Occipital lobe (tissue), 2 donors: Measurements from ENCODE around the gene SLC13A5. TPM values are rescaled to one million over a fixed set of nuclear protein-coding genes. Genes with fewer than 3 reads are reported as not detected.
"Not testable (repeated sequence)": the region's sequence is repeated elsewhere in the genome, so short reads cannot be mapped to it uniquely, and the experiment has no call there.

Experiments used
- DNase-seq: peaks from one replicate; lab custom pipeline; 2025; lab: John Stamatoyannopoulos, UW
- total RNA-seq: library from RNA; depleted of rRNA; stranded (reverse); fragments of >200 nt; gene quantifications from one replicate; pipeline ENCODE4 v1.2.3, GENCODE V29; 2014

The SLC13A5 gene
- total RNA-seq, 1 donor from 2014 or later: not detected

GRCh38 chr17:6663200-6663599 is 50.0 kb downstream of the SLC13A5 start:
- not testable (repeated sequence) for DNase-seq

- DNase-seq: no peak
Measured at GRCh38 chr17:6661464-6661848, 51.7 kb downstream of the SLC13A5 start.

GRCh38 chr17:6660805-6661463 is 52.2 kb downstream of the SLC13A5 start:
- DNase-seq: no peak

- no peak for DNase-seq
Measured at GRCh38 chr17:6660101-6660500, 53.1 kb downstream of the SLC13A5 start.

- not testable (repeated sequence) for DNase-seq
Measured at GRCh38 chr17:6658411-6658810, 54.8 kb downstream of the SLC13A5 start.

- DNase-seq: no peak
Measured at GRCh38 chr17:6657633-6658287, 55.4 kb downstream of the SLC13A5 start.

GRCh38 chr17:6656797-6657632 is 56.2 kb downstream of the SLC13A5 start:
- not testable (repeated sequence) for DNase-seq

GRCh38 chr17:6655732-6656361 is 57.3 kb downstream of the SLC13A5 start:
- not testable (repeated sequence) for DNase-seq

GRCh38 chr17:6654841-6655731 is 58.1 kb downstream of the SLC13A5 start:
- DNase-seq: no peak

GRCh38 chr17:6651919-6652452 is 61.2 kb downstream of the SLC13A5 start:
- no peak for DNase-seq

GRCh38 chr17:6651354-6651918 is 61.7 kb downstream of the SLC13A5 start, which contains the start of the genes C17orf100 and MED31:
Gene C17orf100 (plus strand): TSS chr17:6651762. CDS start chr17:6651914, 152 bp downstream.
Gene MED31 (minus strand): TSS chr17:6651605. CDS start chr17:6651528, 77 bp downstream.
- peak; percentile 84 for DNase-seq

- no peak for DNase-seq
Measured at GRCh38 chr17:6648181-6648580, 65.0 kb downstream of the SLC13A5 start.

- DNase-seq: no peak
Measured at GRCh38 chr17:6643451-6644125, 69.6 kb downstream of the SLC13A5 start.

GRCh38 chr17:6642592-6642991 is 70.6 kb downstream of the SLC13A5 start:
- no peak for DNase-seq

GRCh38 chr17:6641247-6641863 is 71.8 kb downstream of the SLC13A5 start:
- no peak for DNase-seq

GRCh38 chr17:6640536-6641246 is 72.5 kb downstream of the SLC13A5 start, which contains the start of the genes KIAA0753 and TXNDC17:
Gene KIAA0753 (minus strand): TSS chr17:6640711. CDS start chr17:6635103, 5,608 bp downstream.
Gene TXNDC17 (plus strand): TSS chr17:6641060. CDS start chr17:6641083, 23 bp downstream.
- peak; percentile 83 for DNase-seq

GRCh38 chr17:6639586-6640535 is 73.3 kb downstream of the SLC13A5 start:
- no peak for DNase-seq
